GM12864 (cell line): ENCODE results near the gene MLYCD.

Experiments used
- DNase-seq: peaks from one replicate; pipeline ENCODE4 v3.0.0-alpha.2; 2011; ENCODE audit warnings: low read depth
- H3K4me3 ChIP-seq: 2 replicates; pipeline ENCODE4 v1.5.1; 2011; ENCODE audit warnings: mild to moderate bottlenecking, low read depth, low read length, control low read depth
- TF ChIP-seq, protein P1 (sequence below): IDR thresholded peaks from 2 replicates; pipeline ENCODE4 v1.5.1; 2011; ENCODE audit warnings: low read depth, mild to moderate bottlenecking, moderate library complexity, low read length, control low read depth, inconsistent platforms; ENCODE audit errors: missing control alignments

The MLYCD gene

DNA sequence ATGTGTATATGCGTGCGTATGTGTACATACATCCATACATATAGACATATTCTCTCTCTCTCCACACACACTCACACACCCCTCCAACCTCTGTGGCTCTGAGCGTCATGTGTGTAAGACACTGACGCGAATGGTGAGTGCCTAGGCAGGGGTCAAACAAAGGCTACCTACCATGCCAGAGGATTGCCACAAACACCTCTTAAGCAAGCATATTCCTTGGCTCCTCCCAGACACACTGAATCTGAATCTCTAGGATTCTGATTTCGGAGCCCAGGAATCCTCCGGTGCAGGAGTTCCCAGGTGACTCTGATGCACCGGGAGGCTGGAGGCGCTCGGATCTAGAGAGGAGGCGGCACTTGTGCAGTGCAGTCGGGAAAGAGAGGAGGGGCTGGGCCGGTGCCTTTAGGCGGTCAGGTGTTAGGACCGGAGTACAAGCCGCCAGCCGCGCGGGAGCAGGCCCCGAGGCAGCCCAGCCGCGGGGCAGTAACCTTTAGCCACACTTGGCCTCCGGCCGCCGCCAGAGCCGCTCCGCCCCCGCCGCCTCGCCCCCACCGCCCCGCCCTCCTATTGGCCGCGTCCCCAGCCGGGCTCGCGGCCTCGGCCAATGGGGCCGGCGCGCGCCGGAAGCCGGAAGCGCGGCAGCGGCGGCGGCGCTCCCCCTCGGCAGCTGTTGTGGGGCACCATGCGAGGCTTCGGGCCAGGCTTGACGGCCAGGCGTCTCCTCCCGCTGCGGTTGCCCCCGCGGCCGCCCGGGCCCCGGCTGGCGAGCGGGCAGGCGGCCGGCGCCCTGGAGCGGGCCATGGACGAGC, at the start of gene MLYCD:
MLYCD (plus strand) TSS at position 653 of the 809 bp plus-strand sequence; CDS start at position 683, 30 bp downstream.
- TF ChIP-seq, protein P1, sequence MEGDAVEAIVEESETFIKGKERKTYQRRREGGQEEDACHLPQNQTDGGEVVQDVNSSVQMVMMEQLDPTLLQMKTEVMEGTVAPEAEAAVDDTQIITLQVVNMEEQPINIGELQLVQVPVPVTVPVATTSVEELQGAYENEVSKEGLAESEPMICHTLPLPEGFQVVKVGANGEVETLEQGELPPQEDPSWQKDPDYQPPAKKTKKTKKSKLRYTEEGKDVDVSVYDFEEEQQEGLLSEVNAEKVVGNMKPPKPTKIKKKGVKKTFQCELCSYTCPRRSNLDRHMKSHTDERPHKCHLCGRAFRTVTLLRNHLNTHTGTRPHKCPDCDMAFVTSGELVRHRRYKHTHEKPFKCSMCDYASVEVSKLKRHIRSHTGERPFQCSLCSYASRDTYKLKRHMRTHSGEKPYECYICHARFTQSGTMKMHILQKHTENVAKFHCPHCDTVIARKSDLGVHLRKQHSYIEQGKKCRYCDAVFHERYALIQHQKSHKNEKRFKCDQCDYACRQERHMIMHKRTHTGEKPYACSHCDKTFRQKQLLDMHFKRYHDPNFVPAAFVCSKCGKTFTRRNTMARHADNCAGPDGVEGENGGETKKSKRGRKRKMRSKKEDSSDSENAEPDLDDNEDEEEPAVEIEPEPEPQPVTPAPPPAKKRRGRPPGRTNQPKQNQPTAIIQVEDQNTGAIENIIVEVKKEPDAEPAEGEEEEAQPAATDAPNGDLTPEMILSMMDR, result no peak
- H3K4me3 ChIP-seq, result peak within 1 kb of the TSS; percentile 89
- peak; percentile 21 for DNase-seq

DNA sequence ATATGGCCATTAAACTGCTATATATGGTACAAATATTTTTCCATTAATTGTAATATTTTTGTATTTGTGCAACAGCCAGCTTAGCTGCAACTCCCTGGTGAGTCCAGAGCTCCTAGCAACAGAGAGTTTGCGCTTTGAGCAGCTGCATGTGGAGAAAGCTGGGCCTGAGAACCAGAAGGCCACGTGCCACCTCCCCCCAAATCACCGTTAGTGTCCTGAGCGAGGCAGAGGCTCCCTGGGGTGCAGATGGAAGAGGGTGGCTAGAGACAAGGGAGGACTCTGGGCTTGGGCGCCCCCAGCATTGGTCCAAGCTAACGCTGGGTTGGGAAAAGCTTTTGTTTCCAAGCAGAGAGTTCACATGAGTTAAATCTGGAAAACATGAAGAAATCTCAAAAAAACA, 49.5 kb upstream of the MLYCD start:
- no peak for DNase-seq
- TF ChIP-seq, protein P1, result no peak

DNA sequence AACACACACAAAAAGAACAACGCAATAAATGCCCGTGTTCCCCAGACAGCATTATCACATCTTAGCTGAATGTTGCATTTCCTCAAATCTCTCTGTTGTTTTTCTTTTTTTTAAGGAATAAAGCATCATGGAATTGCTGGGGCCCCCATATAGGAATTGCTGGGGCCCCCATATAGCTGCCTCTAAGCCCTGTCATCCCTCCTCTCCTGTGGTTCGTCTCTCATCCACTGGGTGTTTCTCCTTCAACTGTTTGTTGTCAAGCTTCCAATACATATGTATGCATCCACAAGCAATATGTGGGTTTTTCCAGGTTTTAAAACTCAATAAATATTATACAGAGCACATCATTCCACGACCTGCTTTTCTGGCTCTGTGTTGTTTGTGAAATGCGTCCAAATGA, 48.0 kb upstream of the MLYCD start:
- TF ChIP-seq, protein P1, result no peak
- DNase-seq, result no peak
- H3K4me3 ChIP-seq, result no peak overlapping the region

More for the DNA sequence above, 49.5 kb upstream of the MLYCD start:
- no peak overlapping the region for H3K4me3 ChIP-seq

DNA sequence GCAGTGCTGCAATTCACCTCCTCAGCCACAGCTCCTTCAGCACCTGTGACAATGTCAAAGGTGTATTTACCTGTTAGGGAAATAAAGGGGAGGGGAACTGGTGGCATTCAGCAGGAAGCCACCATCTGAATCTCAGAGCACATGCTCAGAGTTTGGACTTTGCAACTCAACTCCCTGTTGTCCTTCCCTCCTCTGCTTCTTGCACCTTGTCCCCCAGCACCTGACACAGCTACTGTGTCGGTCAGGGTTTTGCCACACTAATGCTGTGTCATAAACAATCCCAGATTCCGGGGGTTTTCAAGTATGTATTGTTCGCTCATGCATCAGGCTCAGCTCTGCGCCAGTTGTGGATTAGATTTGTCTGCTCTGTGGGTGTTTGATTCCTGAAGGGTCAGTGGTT, 47.4 kb upstream of the MLYCD start:
- DNase-seq, result no peak
- TF ChIP-seq, protein P1, result no peak
- no peak overlapping the region for H3K4me3 ChIP-seq

DNA sequence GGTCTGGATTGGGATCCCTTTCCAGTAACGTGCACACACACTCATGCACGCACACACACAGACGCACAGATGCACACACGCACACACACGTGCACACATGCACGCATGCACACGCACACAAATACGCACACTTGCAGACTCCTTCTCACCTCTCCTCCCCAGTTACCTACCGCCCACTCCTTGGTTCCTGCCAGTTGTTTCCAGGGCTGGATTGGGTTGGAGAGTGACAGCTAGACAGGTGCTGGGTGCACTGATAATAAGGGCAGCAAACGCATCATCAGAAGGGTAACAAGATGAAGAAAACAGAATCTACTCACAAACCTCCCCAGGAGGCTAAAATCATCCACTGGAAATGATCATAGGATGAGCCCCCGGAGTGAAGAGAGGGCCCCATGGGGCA, 46.1 kb upstream of the MLYCD start:
- TF ChIP-seq, protein P1, result no peak
- H3K4me3 ChIP-seq, result no peak overlapping the region
- DNase-seq, result no peak

DNA sequence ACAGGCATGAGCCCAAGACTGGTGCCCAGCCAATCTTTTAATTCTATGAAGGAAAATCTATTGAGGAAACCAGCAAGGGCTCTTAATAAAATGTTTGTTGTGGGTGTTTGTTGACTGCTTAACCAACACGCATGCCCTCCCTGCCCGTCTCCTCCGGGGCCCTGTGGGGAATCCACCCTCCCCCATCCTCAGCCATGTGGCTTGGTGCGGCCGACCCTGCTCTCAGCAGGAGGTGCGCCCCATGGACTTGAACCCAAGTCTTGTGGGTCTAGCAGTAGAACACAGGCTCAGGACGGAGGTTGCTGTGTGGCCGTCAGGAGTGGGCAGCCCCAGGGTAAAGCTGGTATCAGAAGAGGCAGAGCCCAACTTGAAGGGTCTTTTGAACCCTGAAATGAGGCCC, 45.1 kb upstream of the MLYCD start:
- TF ChIP-seq, protein P1, result no peak
- H3K4me3 ChIP-seq, result no peak overlapping the region
- no peak for DNase-seq

DNA sequence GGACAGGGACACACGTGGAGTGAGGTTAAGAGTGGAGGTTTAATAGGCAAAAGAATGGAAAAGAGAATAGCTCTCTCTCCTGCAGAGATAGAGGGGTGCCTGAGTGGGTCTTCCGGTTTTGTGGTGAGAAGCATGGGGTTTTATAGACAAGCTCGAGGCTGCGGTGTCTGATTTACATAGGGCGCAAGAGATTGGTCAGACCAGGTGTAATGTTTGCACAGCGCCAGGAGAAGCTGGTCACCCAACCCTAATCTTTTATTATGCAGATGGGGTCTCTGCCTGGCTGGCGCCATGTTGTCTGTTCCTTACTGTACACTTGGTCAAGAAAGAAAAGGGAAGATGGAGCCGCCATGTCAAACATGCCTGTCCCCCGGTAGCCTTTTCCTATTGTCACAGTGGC, 44.5 kb upstream of the MLYCD start:
- no peak for DNase-seq
- H3K4me3 ChIP-seq, result no peak overlapping the region
- TF ChIP-seq, protein P1, result no peak
